HG03159 (cell line): ENCODE data around the gene CHST5.
"Not testable (repeated sequence)": the region's sequence is repeated elsewhere in the genome, so short reads cannot be mapped to it uniquely, and the experiment has no call there.

Experiments used
- ATAC-seq: cut with Tn5 transposase; IDR thresholded peaks from one replicate; pipeline ENCODE4 v1.9.1; 2021; ENCODE audit warnings: mild to moderate bottlenecking, moderate library complexity; ENCODE audit not compliant: unreplicated experiment

Gene CHST5

GRCh38 chr16:75552951-75553350, 17.0 kb upstream of the CHST5 start:
- ATAC-seq, result no peak

GRCh38 chr16:75550211-75550662, 14.3 kb upstream of the CHST5 start:
- peak; percentile 80 for ATAC-seq

- not testable (repeated sequence) for ATAC-seq
These were observed 12.5 kb upstream of the CHST5 start for GRCh38 chr16:75548456-75548855.

- ATAC-seq, result no peak
These were observed 10.4 kb upstream of the CHST5 start for GRCh38 chr16:75546293-75546692.

GRCh38 chr16:75545879-75546278, 10.0 kb upstream of the CHST5 start:
- ATAC-seq, result not testable (repeated sequence)

- ATAC-seq, result not testable (repeated sequence)
These were observed 6.6 kb upstream of the CHST5 start for GRCh38 chr16:75542462-75542861.

- ATAC-seq, result no peak
These were observed 5.3 kb upstream of the CHST5 start for GRCh38 chr16:75541236-75541635.

GRCh38 chr16:75538882-75539565, 3.1 kb upstream of the CHST5 start:
- ATAC-seq, result not testable (repeated sequence)

- no peak for ATAC-seq
These were observed 1.9 kb upstream of the CHST5 start for GRCh38 chr16:75537776-75538175.

- no peak for ATAC-seq
These were observed 581 bp downstream of the CHST5 start for GRCh38 chr16:75535211-75535843.

GRCh38 chr16:75534560-75535205, 1.2 kb downstream of the CHST5 start:
- ATAC-seq, result no peak

GRCh38 chr16:75532791-75533190, 3.1 kb downstream of the CHST5 start:
- no peak for ATAC-seq

- ATAC-seq, result no peak
These were observed 3.7 kb downstream of the CHST5 start for GRCh38 chr16:75532142-75532765.

GRCh38 chr16:75529959-75530358, 5.9 kb downstream of the CHST5 start:
- no peak for ATAC-seq

GRCh38 chr16:75529056-75529905, 6.6 kb downstream of the CHST5 start:
- ATAC-seq, result no peak

GRCh38 chr16:75527825-75528299, 8.0 kb downstream of the CHST5 start:
- no peak for ATAC-seq

GRCh38 chr16:75526032-75526790, 9.7 kb downstream of the CHST5 start:
- no peak for ATAC-seq

- ATAC-seq, result no peak
These were observed 16.7 kb downstream of the CHST5 start for GRCh38 chr16:75519175-75519574.

GRCh38 chr16:75516189-75516966, 19.5 kb downstream of the CHST5 start:
- ATAC-seq, result peak; percentile 36
